ENCODE data around the gene IMMP2L. TPM values are rescaled to one million over a fixed set of nuclear protein-coding genes. Genes with fewer than 3 reads are reported as not detected.

IMMP2L gene
- polyA plus RNA-seq, 1 donor (not counting 4 experiments of a cell fraction or from before 2014, with no cell fraction given): 14.1 TPM

- dilution Hi-C loops (cut with MboI; ENCODE audit: extremely low pct_ligation_motif_present, low sequenced_read_pairs): no loop called here
- no peak for TF ChIP-seq EZH2 (IDR thresholded peaks at IDR 0.05; ENCODE audit: low read length)
- TF ChIP-seq CTCF (optimal IDR thresholded peaks at IDR 0.05 in 1 of 3, IDR thresholded peaks at IDR 0.05 in 1 of 3, conservative IDR thresholded peaks at IDR 0.05 in 1 of 3; ENCODE audit: extremely low read depth in 1 of 3, insufficient read depth in 2 of 3, low read length in 3 of 3): no peak
Measured at GRCh38 chr7:111174510-111174909, 387.8 kb downstream of the IMMP2L start.

DNA sequence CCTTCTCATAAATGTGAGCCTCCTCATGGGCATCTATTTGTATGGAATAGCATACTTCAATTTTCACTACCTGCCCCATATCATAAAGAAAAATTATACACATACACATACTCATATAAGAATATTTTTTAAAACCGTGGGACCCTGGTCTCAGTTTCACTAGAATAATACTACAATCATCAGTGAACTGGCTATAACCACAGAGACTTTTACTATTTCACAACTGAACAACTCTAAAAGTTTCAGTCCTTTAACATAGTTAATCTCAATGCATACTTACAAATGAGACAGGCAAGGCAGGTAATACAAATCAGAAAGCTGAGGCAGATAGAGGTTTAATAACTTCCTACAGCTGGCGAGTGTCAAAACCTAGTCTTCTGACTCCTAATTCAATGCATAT lies 388.3 kb downstream of the IMMP2L start:
- no peak for FAIRE-seq

More at GRCh38 chr7:111174510-111174909, 387.8 kb downstream of the IMMP2L start:
- Histone ChIP-seq H3K36me3 (ENCODE audit: control insufficient read depth in 2 of 2, extremely low read depth in 1 of 2, insufficient read depth in 2 of 2, low read length in 2 of 2) (no peaks in the 10 kb centered on the region), H2AFZ (ENCODE audit: control insufficient read depth, low read length) (no peak overlapping the region), H3K9ac (ENCODE audit: control insufficient read depth, extremely low read depth, insufficient read depth, low read length) (no peak overlapping the region), H3K9me3 (ENCODE audit: control insufficient read depth, low read depth, low read length) (no peaks in the 10 kb centered on the region), H3K4me1 (ENCODE audit: control insufficient read depth, extremely low read depth, insufficient read depth, low read length) (no peaks in the 10 kb centered on the region), H3K9me1 (ENCODE audit: control insufficient read depth, extremely low read depth, insufficient read depth, low read length) (no peaks in the 10 kb centered on the region), H3K27ac (ENCODE audit: control insufficient read depth, insufficient read depth, low read length) (no peak overlapping the region), H3K4me3 (ENCODE audit: control insufficient read depth in 2 of 3, extremely low read depth in 1 of 3, insufficient read depth in 2 of 3, low read depth in 1 of 3, low read length in 3 of 3) (no peak overlapping the region), H3K4me2 (ENCODE audit: control insufficient read depth, extremely low read depth, insufficient read depth, low read depth, low read length) (no peak overlapping the region), H3K27me3 (ENCODE audit: control insufficient read depth, extremely low read depth, insufficient read depth, low read length) (no peaks in the 10 kb centered on the region), H3K79me2 (ENCODE audit: control insufficient read depth, insufficient read depth, low read length) (no peaks in the 10 kb centered on the region), H4K20me1 (ENCODE audit: control insufficient read depth, extremely low read depth, insufficient read depth, low read length) (no peaks in the 10 kb centered on the region)
- no peak for DNase-seq (ENCODE audit: low read depth, low spot score)
- FAIRE-seq: no peak

More for the DNA sequence above, 388.3 kb downstream of the IMMP2L start:
- Histone ChIP-seq H3K27me3 (ENCODE audit: control insufficient read depth, extremely low read depth, insufficient read depth, low read length) (no peaks in the 10 kb centered on the region), H3K9me3 (ENCODE audit: control insufficient read depth, low read depth, low read length) (no peaks in the 10 kb centered on the region), H3K27ac (ENCODE audit: control insufficient read depth, insufficient read depth, low read length) (no peak overlapping the region), H4K20me1 (ENCODE audit: control insufficient read depth, extremely low read depth, insufficient read depth, low read length) (no peaks in the 10 kb centered on the region), H3K4me1 (ENCODE audit: control insufficient read depth, extremely low read depth, insufficient read depth, low read length) (no peaks in the 10 kb centered on the region), H3K9ac (ENCODE audit: control insufficient read depth, extremely low read depth, insufficient read depth, low read length) (no peak overlapping the region), H3K9me1 (ENCODE audit: control insufficient read depth, extremely low read depth, insufficient read depth, low read length) (no peaks in the 10 kb centered on the region), H3K79me2 (ENCODE audit: control insufficient read depth, insufficient read depth, low read length) (no peaks in the 10 kb centered on the region), H2AFZ (ENCODE audit: control insufficient read depth, low read length) (no peak overlapping the region), H3K36me3 (ENCODE audit: control insufficient read depth in 2 of 2, extremely low read depth in 1 of 2, insufficient read depth in 2 of 2, low read length in 2 of 2) (no peaks in the 10 kb centered on the region), H3K4me3 (ENCODE audit: control insufficient read depth in 2 of 3, extremely low read depth in 1 of 3, insufficient read depth in 2 of 3, low read depth in 1 of 3, low read length in 3 of 3) (no peak overlapping the region), H3K4me2 (ENCODE audit: control insufficient read depth, extremely low read depth, insufficient read depth, low read depth, low read length) (no peak overlapping the region)
- dilution Hi-C loops (cut with MboI; ENCODE audit: extremely low pct_ligation_motif_present, low sequenced_read_pairs): no loop called here
- TF ChIP-seq EZH2 (IDR thresholded peaks at IDR 0.05; ENCODE audit: low read length) (no peak), CTCF (optimal IDR thresholded peaks at IDR 0.05 in 1 of 3, IDR thresholded peaks at IDR 0.05 in 1 of 3, conservative IDR thresholded peaks at IDR 0.05 in 1 of 3; ENCODE audit: extremely low read depth in 1 of 3, insufficient read depth in 2 of 3, low read length in 3 of 3) (no peak)
- no peak for DNase-seq (ENCODE audit: low read depth, low spot score)

Measured in keratinocyte (primary cell).